ENCODE data around the gene GJA5. TPM values are rescaled to one million over a fixed set of nuclear protein-coding genes. Genes with fewer than 3 reads are reported as not detected.

Gene GJA5
- total and polyA plus RNA-seq, 2 donors (not counting 1 experiment from before 2014, with no cell fraction given) = not detected

DNA sequence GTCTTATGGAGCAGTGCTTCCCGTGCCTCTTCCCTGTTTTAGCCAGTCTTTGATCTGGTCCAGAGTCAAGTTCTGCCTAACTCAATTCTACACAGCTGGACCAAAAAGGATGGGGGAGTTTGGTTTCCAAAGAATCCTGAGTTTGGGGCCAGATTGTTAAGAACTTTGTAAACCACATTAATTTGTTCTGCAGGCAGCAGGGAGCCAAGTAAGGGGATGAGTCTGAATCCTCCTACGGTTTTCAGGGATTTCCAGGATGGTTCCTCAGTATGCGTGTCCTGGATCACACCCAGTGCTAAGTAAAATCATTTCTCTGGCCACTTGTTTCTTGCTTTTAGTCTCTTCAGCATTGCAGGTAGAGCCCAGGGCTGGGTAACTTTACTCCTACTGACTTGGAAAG is 26.1 kb upstream of the GJA5 start:
- H3K9me3 Mint-ChIP-seq (ENCODE audit: insufficient read depth) = no peaks in the 10 kb centered on the region
- H3K27me3 Mint-ChIP-seq = peaks cover 49% of the 10 kb centered on the region
- ATAC-seq (ENCODE audit: low read depth) (no peak), DNase-seq (no peak)
- no peaks in the 10 kb centered on the region for H3K4me1 ChIP-seq (ENCODE audit: control insufficient read depth in 2 of 2, insufficient read depth in 2 of 2, low read length in 2 of 2)
- intact Hi-C loops (cut with micrococcal nuclease) = loop anchor here (10.0 kb wide), 1 partner anchor 162 kb away; no protein-coding TSS in a partner anchor
- no peak overlapping the region for H3K4me3 Mint-ChIP-seq
- H3K4me3 ChIP-seq (ENCODE audit: control extremely low read depth in 1 of 5, extremely low read depth in 1 of 5, insufficient read depth in 1 of 5, low read depth in 2 of 5, low read length in 4 of 5) = no peak overlapping the region
- no peaks in the 10 kb centered on the region for H3K79me2 ChIP-seq (ENCODE audit: control insufficient read depth, insufficient read depth, low read length)
- no peaks in the 10 kb centered on the region for H3K4me1 Mint-ChIP-seq
- no peak overlapping the region for H3K27ac Mint-ChIP-seq
- H3K9ac ChIP-seq (ENCODE audit: low read length) = no peak overlapping the region
- no peak overlapping the region for H2AFZ ChIP-seq (ENCODE audit: insufficient read depth, low read depth, low read length, poor library complexity, severe bottlenecking)
- peaks cover 0 to 22% (median 12%) of the 10 kb centered on the region in 4 experiments for H3K27me3 ChIP-seq (replicated peaks in 1 of 4; ENCODE audit: control extremely low read depth in 1 of 4, control insufficient read depth in 3 of 4, insufficient read depth in 4 of 4, low read length in 3 of 4)
- CTCF ChIA-PET = no interaction called here
- no peaks in the 10 kb centered on the region for H4K20me1 ChIP-seq (ENCODE audit: control insufficient read depth, insufficient read depth, low read length, poor library complexity, severe bottlenecking)
- H3K9me3 ChIP-seq (ENCODE audit: control extremely low read depth in 1 of 3, control insufficient read depth in 2 of 3, insufficient read depth in 1 of 3, low read length in 2 of 3) = no peaks in the 10 kb centered on the region
- no peak overlapping the region for H3K4me2 ChIP-seq (replicated peaks; ENCODE audit: low read depth, low read length, poor library complexity, severe bottlenecking)
- WGBS (ENCODE audit: insufficient coverage) = 100% methylated on average over 2 of the region's 3 CpGs
- POLR2A ChIA-PET = no interaction called here
- no peak overlapping the region for H3K27ac ChIP-seq (ENCODE audit: low read length in 2 of 2)
- no peaks in the 10 kb centered on the region for H3K36me3 ChIP-seq (replicated peaks in 1 of 2; ENCODE audit: control extremely low read depth in 1 of 2, control insufficient read depth in 1 of 2, extremely low read depth in 1 of 2, insufficient read depth in 2 of 2, low read length in 1 of 2)
- no peak for TF ChIP-seq EZH2 (IDR thresholded peaks at IDR 0.05; ENCODE audit: borderline replicate concordance, insufficient read depth, low read depth, low read length, poor library complexity, severe bottlenecking)
- TF ChIP-seq, protein P1, sequence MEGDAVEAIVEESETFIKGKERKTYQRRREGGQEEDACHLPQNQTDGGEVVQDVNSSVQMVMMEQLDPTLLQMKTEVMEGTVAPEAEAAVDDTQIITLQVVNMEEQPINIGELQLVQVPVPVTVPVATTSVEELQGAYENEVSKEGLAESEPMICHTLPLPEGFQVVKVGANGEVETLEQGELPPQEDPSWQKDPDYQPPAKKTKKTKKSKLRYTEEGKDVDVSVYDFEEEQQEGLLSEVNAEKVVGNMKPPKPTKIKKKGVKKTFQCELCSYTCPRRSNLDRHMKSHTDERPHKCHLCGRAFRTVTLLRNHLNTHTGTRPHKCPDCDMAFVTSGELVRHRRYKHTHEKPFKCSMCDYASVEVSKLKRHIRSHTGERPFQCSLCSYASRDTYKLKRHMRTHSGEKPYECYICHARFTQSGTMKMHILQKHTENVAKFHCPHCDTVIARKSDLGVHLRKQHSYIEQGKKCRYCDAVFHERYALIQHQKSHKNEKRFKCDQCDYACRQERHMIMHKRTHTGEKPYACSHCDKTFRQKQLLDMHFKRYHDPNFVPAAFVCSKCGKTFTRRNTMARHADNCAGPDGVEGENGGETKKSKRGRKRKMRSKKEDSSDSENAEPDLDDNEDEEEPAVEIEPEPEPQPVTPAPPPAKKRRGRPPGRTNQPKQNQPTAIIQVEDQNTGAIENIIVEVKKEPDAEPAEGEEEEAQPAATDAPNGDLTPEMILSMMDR (IDR thresholded peaks at IDR 0.05) = no peak

- TF ChIP-seq EZH2 (IDR thresholded peaks at IDR 0.05; ENCODE audit: borderline replicate concordance, insufficient read depth, low read depth, low read length, poor library complexity, severe bottlenecking) = no peak
- TF ChIP-seq, protein P1 (IDR thresholded peaks at IDR 0.05) = no peak
- Mint-ChIP-seq H3K4me1 (no peaks in the 10 kb centered on the region), H3K27me3 (peaks cover 54% of the 10 kb centered on the region), H3K27ac (no peak overlapping the region), H3K9me3 (ENCODE audit: insufficient read depth) (no peaks in the 10 kb centered on the region), H3K4me3 (no peak overlapping the region)
- Histone ChIP-seq H3K4me3 (ENCODE audit: control extremely low read depth in 1 of 5, extremely low read depth in 1 of 5, insufficient read depth in 1 of 5, low read depth in 2 of 5, low read length in 4 of 5) (no peak overlapping the region), H2AFZ (ENCODE audit: insufficient read depth, low read depth, low read length, poor library complexity, severe bottlenecking) (no peak overlapping the region), H3K27me3 (replicated peaks in 1 of 4; ENCODE audit: control extremely low read depth in 1 of 4, control insufficient read depth in 3 of 4, insufficient read depth in 4 of 4, low read length in 3 of 4) (peaks cover 0 to 22% (median 13%) of the 10 kb centered on the region in 4 experiments), H3K27ac (ENCODE audit: low read length in 2 of 2) (no peak overlapping the region), H3K4me1 (ENCODE audit: control insufficient read depth in 2 of 2, insufficient read depth in 2 of 2, low read length in 2 of 2) (no peaks in the 10 kb centered on the region), H3K9me3 (ENCODE audit: control extremely low read depth in 1 of 3, control insufficient read depth in 2 of 3, insufficient read depth in 1 of 3, low read length in 2 of 3) (no peaks in the 10 kb centered on the region), H3K9ac (ENCODE audit: low read length) (no peak overlapping the region), H3K79me2 (ENCODE audit: control insufficient read depth, insufficient read depth, low read length) (no peaks in the 10 kb centered on the region), H3K4me2 (replicated peaks; ENCODE audit: low read depth, low read length, poor library complexity, severe bottlenecking) (no peak overlapping the region), H4K20me1 (ENCODE audit: control insufficient read depth, insufficient read depth, low read length, poor library complexity, severe bottlenecking) (no peaks in the 10 kb centered on the region), H3K36me3 (replicated peaks in 1 of 2; ENCODE audit: control extremely low read depth in 1 of 2, control insufficient read depth in 1 of 2, extremely low read depth in 1 of 2, insufficient read depth in 2 of 2, low read length in 1 of 2) (no peaks in the 10 kb centered on the region)
- ChIA-PET POLR2A (no interaction called here), CTCF (no interaction called here)
- intact Hi-C loops (cut with micrococcal nuclease) = loop anchor here (10.0 kb wide), 1 partner anchor 161 kb away; no protein-coding TSS in a partner anchor
- 98% methylated on average over 4 of the region's 7 CpGs for WGBS (ENCODE audit: insufficient coverage)
- DNase-seq = no peak
- no peak for ATAC-seq (ENCODE audit: low read depth)
Observed at GRCh38 chr1:147785794-147786506, 25.5 kb upstream of the GJA5 start.
